ENCODE data around the gene AMDHD2. TPM values are rescaled to one million over a fixed set of nuclear protein-coding genes. Genes with fewer than 3 reads are reported as not detected.

The AMDHD2 gene
- total RNA-seq, 4 donors from 2014 or later = 30.2 to 115 (median 52.4) TPM

DNA sequence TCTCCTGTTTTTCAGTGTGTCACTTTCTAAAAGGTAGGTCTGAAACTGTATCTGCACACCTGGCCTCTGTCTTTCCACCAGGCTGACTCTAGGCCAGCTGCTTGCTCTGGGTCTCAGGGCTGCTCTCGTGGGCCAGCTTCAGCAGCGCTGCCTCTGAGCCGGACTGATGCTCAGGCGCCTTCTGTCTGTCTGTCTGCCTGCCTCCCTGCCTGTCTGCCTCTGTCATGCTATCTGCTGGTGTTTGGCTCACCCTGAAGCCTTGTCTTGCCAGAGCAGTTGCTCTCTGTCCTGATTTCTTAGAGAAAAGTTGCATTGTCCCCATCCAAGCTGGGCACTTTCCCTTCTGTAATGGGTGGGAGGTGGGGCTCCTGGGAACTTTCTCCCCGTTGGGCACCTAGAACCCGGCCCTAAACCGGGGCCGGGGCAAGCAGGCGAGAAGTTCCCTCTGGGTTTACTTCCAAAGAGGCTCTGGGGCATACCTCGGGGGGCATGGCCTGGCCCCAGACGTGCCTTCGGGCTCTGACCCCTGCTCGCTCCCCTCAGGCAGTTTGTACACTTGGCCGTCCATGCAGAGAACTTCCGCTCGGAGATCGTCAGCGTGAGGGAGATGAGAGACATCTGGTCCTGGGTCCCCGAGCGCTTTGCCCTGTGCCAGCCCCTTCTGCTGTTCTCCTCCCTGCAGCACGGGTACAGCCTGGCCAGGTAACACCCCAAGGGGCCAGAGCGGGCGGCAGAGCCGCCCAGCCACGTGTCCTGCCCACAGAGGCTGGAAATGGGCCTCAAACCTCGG is 22.3 kb upstream of the AMDHD2 start:
- intact Hi-C loops (cut with DNase I; ENCODE audit: low total_unique reads) = loop anchor here (5.0 kb wide), 1 partner anchor 156 kb away; the partner anchor contains the start of gene ABCA3
- in situ Hi-C loops (cut with MboI; ENCODE audit: low pct_ligation_motif_present in 1 of 4, low pct_unique_long_range_greater_than_20kb in 1 of 4, low sequenced_read_pairs in 3 of 4) = loop anchor here (10.0 to 25.0 kb wide), 4 partner anchors 63 to 336 kb away; partner anchors contain the start of genes ABCA3 (in 2 of the 4), CASKIN1 (in 1 of the 4) and TRAF7 (in 1 of the 4)

DNA sequence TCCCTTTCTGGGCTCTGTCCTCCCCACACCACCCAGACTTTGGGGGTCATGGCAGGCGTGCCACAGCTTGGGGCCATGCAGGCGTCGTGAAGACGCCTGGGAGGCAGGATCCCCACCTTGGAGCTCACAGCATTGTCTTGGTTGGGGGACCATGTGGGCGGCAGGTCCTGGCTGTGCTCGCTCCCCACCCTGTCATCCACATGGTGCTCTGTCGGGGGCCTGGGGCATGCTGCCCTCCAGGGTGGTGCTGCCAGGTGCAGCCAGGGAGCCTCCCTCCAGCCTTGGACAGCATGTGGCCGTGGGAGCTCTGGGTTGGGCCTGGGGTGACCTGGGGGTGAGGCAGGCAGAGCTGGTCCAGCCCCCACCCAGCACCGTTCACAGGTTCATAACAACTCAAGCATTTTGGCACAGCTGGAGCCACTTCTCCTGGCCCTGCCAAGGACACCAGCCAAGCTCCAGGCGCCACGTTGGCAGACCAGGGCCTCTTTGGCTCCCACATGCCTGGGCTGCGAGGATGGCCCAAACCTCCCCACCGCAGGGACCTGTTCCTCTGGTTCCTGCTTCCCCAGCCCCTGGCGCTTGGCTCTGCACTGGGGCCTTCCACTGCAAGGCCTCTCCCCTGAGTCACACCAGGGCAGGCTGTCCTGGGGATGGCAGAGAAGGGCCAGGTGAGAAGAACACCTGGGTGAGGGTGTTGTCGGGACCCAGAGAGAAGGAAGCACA is 21.5 kb upstream of the AMDHD2 start:
- no peaks in the 10 kb centered on the region for H3K36me3 ChIP-seq
- intact Hi-C loops (cut with DNase I; ENCODE audit: low total_unique reads) = loop anchor here (5.0 kb wide), 1 partner anchor 156 kb away; the partner anchor contains the start of gene ABCA3
- H3K27me3 ChIP-seq = no peaks in the 10 kb centered on the region
- no peaks in the 10 kb centered on the region for H3K9me3 ChIP-seq
- in situ Hi-C loops (cut with MboI; ENCODE audit: low pct_ligation_motif_present in 1 of 4, low pct_unique_long_range_greater_than_20kb in 1 of 4, low sequenced_read_pairs in 3 of 4) = loop anchor here (10.0 to 25.0 kb wide), 4 partner anchors 64 to 336 kb away; partner anchors contain the start of genes ABCA3 (in 2 of the 4), CASKIN1 (in 1 of the 4) and TRAF7 (in 1 of the 4)
- H3K4me3 ChIP-seq = no peak overlapping the region
- no peak overlapping the region for H3K27ac ChIP-seq
- no peak for DNase-seq
- TF ChIP-seq, protein P1, sequence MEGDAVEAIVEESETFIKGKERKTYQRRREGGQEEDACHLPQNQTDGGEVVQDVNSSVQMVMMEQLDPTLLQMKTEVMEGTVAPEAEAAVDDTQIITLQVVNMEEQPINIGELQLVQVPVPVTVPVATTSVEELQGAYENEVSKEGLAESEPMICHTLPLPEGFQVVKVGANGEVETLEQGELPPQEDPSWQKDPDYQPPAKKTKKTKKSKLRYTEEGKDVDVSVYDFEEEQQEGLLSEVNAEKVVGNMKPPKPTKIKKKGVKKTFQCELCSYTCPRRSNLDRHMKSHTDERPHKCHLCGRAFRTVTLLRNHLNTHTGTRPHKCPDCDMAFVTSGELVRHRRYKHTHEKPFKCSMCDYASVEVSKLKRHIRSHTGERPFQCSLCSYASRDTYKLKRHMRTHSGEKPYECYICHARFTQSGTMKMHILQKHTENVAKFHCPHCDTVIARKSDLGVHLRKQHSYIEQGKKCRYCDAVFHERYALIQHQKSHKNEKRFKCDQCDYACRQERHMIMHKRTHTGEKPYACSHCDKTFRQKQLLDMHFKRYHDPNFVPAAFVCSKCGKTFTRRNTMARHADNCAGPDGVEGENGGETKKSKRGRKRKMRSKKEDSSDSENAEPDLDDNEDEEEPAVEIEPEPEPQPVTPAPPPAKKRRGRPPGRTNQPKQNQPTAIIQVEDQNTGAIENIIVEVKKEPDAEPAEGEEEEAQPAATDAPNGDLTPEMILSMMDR (IDR thresholded peaks at IDR 0.05) = no peak
- TF ChIP-seq POLR2AphosphoS5 (IDR thresholded peaks at IDR 0.05) (no peak), EP300 (IDR thresholded peaks at IDR 0.05; ENCODE audit: low read depth) (no peak), POLR2A (IDR thresholded peaks at IDR 0.05) (no peak)
- H3K4me1 ChIP-seq = peaks cover 6 to 31% (median 11%) of the 10 kb centered on the region in 4 donors
- whole genome bisulfite sequencing, 2 donors (ENCODE audit: low coverage in 1 of 2) = 90% methylated on average over 12 of the region's 15 CpGs; no CpG with 5 or more reads in 1 of the 2 donors

More for the DNA sequence above, 22.3 kb upstream of the AMDHD2 start:
- TF ChIP-seq POLR2A (IDR thresholded peaks at IDR 0.05) (no peak), EP300 (IDR thresholded peaks at IDR 0.05; ENCODE audit: low read depth) (no peak), POLR2AphosphoS5 (IDR thresholded peaks at IDR 0.05) (no peak)
- TF ChIP-seq, protein P1 (IDR thresholded peaks at IDR 0.05) = no peak
- Histone ChIP-seq H3K4me3 (no peak overlapping the region), H3K9me3 (no peaks in the 10 kb centered on the region), H3K4me1 (peaks cover 6 to 29% (median 11%) of the 10 kb centered on the region in 4 donors), H3K27me3 (no peaks in the 10 kb centered on the region), H3K27ac (no peak overlapping the region), H3K36me3 (no peaks in the 10 kb centered on the region)
- DNase-seq = no peak
- 71 to 80% methylated on average over 1 to 26 of the region's 26 CpGs for WGBS, 2 donors (ENCODE audit: low coverage in 1 of 2)

DNA sequence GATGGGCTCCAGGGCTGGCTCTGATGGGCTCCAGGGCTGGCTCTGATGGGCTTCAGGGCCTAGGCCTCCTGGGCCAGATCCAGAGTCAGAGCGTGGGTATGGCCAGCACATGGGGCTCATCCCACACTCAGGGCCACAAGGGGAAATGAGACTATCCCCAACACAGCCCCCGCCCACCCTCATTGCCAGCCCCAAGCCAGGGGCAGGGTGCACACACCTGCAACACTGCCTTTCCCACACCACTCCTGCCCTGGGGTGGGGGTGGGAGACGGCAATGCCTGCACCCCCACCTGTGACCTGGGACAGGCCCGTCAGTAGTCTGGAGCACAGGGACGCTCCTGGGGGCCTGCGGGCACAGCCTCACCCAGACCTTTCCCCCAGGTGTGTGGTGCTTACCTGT is 20.7 kb upstream of the AMDHD2 start:
- no peaks in the 10 kb centered on the region for H3K9me3 ChIP-seq
- no peaks in the 10 kb centered on the region for H3K27me3 ChIP-seq
- H3K36me3 ChIP-seq = no peaks in the 10 kb centered on the region
- intact Hi-C loops (cut with DNase I; ENCODE audit: low total_unique reads) (loop anchor here (5.0 kb wide), 1 partner anchor 157 kb away; the partner anchor contains the start of gene ABCA3), in situ Hi-C loops (cut with MboI; ENCODE audit: low pct_ligation_motif_present in 1 of 4, low pct_unique_long_range_greater_than_20kb in 1 of 4, low sequenced_read_pairs in 3 of 4) (loop anchor here (10.0 to 25.0 kb wide), 4 partner anchors 65 to 337 kb away; partner anchors contain the start of genes ABCA3 (in 2 of the 4), CASKIN1 (in 1 of the 4) and TRAF7 (in 1 of the 4))
- 91% methylated on average over 6 of the region's 6 CpGs; no CpG with 5 or more reads in 1 of the 2 donors for WGBS, 2 donors (ENCODE audit: low coverage in 1 of 2)
- DNase-seq = no peak
- no peak overlapping the region for H3K4me3 ChIP-seq
- H3K4me1 ChIP-seq = peaks cover 6 to 31% (median 11%) of the 10 kb centered on the region in 4 donors
- TF ChIP-seq, protein P1 (IDR thresholded peaks at IDR 0.05) = no peak
- TF ChIP-seq EP300 (IDR thresholded peaks at IDR 0.05; ENCODE audit: low read depth) (no peak), POLR2A (IDR thresholded peaks at IDR 0.05) (no peak), POLR2AphosphoS5 (IDR thresholded peaks at IDR 0.05) (no peak)
- H3K27ac ChIP-seq = no peak overlapping the region
